G401 (cell line): ENCODE measurements around the gene RASL10A. TPM values are rescaled to one million over a fixed set of nuclear protein-coding genes. Genes with fewer than 3 reads are reported as not detected.

Experiments used
- DNase-seq: peaks from one replicate; pipeline ENCODE4 v3.0.0-alpha.2; 2015; ENCODE audit warnings: low spot score
- in situ Hi-C: cut with HindIII; loops from 2 replicates; pipeline ENCODE4 v1.10.0; 2016; ENCODE audit warnings: low sequenced_read_pairs, mixed read lengths
- total RNA-seq: library from RNA; depleted of rRNA; stranded (reverse); fragments of >200 nt; shearing (Covaris generic); gene quantifications from 2 replicates; pipeline ENCODE4 v1.2.3, GENCODE V29; 2014

The RASL10A gene
- total RNA-seq, 1 experiment from 2014 or later = 3.0 TPM

DNA sequence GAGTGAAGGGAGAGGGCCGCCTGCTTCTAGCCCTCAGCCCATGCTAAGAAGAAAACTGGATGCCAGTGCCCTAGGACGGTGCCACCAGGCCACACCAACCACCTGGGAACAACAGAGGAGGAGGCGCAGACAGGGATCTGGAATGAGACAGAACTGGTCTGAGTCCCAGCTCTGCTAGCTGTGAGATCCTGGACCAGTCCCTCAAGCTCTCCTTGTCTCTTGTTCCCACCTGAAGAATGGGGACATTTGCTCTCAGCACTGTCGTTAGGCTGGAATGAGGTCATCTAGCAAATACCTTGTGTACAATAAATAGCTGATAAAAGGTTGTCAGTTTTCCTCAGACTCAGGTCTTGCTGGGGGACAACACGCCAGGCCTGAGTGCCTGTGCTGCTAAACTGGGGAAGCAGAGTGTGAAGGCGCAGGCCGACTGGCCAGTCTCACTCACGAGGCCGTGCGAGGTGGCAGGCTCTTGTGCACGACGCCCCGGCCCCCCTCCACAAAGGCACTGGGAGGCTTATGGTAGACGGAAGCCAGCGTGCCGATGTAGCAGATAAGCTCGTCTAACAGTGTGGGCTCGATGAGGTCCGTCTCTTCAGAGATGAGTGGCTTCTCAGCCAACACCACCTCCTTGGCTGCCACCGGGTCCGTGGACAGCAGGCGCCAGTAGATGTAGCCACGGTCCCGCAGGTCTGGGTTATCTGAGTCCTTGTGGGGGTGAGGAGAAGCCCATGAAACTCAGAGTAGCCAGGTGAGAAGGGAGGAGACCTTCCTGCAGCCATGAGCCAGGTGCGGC is 25.8 kb upstream of the RASL10A start:
- DNase-seq = no peak
- in situ Hi-C loops = no loop called here

DNA sequence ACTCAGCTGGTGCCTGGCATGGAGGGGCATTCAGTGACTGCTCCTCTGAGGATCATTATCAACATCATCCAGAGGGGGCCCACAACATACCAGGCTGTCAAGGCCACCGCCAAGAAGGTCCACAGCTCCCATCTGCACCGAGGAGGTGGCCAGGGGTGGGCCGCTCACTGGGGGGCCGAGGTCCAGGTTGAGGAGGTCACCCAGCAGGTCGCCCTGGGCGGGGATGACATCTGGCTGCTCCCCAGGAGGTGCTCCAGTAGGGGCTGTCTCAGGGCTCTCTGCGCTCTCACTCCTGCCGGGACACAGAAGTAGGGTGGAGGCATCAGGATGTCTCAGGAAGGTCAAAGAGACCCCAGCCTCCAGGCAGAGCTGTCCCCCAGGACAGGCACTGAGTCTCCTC is 25.1 kb upstream of the RASL10A start:
- no peak for DNase-seq
- in situ Hi-C loops = no loop called here

DNA sequence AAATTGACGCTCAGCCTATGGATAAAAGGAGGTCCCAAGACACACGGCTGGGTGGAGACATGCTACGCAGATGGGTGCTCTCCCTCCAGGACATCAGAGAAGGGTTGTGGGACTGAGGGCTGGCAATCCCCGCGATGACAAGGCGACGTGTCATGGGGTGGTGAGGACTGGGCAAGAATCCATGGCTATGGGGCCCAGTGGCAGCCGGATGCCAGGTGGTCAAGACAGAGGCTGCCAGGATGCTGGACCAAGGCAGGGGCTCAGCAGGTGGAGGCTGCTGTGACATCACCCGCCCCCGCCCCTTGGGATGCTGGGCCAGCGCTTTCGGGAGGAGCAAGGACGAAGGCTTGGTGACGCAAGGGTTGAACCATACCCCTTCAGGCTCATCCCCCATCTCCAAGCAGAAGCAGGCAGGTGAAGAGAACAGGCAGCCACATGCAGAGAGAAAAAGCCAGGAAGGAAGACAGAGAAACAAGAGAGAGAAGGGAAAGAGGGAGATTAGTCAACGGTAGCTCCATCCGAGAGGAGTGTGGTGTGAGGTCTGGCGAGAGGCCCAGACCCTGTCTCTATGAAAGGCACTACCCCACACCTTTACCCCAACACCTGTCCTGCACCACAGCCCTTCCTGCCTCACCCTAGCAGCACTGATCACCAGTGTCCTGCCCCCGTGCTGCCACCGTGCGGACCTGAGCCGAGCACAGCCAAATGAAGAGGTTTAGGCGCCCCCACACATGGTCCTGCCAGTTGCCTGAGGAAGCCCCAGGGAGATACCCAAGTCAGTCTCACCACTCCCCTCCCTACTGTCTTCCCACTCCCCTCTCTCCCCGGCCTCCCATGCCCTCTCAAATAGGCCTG is 24.1 kb upstream of the RASL10A start:
- in situ Hi-C loops = no loop called here
- peak; percentile 58 for DNase-seq

DNA sequence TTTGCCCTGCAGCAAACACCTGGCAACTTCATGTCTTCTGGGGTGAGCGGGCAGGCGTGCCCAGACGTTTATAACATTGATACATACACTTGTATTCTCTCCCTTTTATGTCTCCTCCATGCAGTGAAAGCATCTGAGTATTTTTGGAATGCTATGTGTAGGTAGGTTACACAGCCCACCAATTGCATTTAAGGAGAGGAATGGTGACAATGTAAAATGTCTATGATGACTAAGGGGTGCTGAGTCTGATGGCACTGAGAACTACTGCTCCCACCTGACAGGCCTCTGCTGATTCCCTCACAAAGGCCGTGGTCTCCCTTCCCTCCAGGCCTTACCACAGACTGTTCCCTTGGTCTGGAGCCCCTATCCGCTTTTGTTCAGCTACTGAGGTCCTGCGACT is 22.9 kb upstream of the RASL10A start:
- in situ Hi-C loops = no loop called here
- no peak for DNase-seq

DNA sequence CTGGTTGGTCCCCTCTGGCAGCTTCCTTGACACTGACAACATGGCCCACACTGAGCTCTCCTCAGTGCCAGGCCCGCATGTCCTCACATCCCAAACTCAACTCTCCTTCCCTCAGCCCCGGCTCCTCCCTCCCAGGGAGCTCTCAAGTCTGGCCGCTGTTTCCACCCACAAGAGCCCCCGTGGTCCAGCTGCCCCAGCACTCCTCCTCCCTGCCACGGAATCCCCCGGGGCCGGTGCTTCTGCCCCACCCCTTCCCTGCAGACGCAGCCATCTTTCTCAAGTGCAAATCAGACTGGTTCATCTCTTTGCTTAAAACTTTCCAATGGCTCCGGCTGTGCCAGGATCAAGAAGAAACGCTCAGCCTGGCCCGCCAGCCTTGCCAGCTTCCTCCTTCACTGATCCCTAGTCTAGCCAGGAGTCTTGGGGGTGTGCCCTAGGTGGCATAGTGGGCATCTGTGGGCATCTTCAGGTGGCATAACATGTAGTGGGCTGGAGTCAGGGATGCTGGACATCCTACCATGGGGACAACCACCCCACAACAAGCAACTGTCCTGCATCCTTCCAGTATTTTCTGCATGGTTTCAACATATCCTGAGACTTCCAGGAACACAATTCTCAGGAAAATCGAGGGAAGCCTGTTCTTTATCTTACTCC is 22.3 kb upstream of the RASL10A start:
- in situ Hi-C loops = no loop called here
- no peak for DNase-seq

DNA sequence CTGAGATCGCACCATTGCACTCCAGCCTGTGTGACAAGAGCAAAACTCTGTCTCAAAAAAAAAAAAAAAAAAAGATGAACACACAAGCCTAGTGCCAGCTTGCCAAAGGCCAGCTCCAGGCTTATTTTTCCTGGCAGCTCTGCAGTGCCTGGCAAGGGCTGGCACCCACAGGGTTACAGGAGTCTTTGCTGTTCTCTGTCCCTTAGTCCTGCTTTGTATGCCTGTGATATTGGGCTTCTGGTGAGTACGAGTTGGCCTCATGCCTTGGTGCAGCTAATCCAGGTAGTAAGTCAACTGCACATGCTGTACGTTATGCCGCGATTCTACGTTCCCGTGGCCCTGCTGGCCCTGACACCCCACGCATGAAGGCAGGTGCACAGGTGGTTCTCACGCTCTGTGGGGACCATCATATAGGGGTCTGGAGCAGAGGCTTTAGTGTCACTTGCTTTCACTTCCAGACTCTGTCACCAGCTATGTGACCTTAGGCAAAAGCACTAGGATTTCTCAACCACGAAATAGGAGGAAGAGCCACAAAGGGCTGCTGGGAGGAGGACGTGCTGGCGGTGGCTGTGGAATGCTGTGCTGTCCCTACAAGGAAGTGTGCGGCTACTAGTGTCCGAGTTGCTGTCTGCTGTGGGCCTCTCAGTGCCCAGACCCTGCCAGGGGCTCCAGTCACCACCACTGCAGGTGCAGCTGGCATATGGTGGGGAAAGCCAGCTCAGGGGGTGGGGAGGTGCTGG is 21.4 kb upstream of the RASL10A start:
- peak; percentile 85 for DNase-seq
- in situ Hi-C loops = no loop called here

DNA sequence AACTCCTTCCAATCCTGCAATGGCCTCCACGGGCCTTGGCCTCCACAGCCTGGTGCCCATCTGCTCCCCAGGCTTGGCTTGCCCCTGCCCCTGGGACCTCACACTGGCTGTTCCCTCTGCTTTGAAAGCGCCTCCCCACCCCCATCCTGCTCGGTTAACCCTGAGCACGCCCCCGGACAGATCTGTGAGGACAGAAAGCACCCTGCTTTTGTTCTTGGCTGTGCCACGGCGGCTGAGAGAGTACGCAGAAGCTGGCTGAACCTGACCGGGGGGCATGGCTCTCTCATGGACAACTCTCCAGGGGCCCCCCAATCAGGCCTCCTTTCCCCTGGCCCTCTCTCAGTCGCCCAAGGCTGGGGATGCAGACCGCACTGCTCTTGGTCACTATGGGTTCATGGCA is 20.2 kb upstream of the RASL10A start:
- in situ Hi-C loops = no loop called here
- no peak for DNase-seq

DNA sequence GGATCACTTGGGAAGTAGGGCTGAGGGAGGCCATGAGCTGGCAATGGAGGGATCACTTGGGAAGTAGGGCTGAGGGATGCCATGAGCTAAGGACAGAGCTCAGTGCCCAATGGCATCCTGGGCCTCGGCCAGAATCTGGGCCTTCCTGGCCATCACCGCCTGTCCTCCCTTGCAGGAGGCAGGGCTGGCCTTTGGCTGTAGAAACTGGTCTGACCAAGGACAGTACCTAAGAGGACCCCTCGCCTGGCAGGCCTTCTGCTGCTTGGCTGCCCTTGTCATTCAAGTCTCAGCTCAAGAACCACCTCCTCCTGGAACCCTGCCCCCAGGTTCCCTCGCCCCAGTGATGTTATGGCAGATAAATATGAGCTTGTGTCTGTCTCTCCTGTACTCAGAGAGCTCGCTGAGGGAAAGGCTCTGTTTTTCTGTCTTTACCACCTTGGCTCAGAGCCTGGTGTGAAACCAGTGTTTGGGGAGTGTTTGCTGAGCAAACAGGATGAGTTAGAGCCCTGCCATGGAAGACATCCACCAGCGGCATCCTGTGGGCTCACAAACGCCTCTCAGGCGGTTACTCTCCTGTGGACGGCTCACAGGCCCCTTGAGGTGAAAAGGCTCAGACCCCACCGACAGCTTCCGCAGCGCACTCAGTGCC is 19.3 kb upstream of the RASL10A start:
- DNase-seq = peak; percentile 80
- in situ Hi-C loops = no loop called here

DNA sequence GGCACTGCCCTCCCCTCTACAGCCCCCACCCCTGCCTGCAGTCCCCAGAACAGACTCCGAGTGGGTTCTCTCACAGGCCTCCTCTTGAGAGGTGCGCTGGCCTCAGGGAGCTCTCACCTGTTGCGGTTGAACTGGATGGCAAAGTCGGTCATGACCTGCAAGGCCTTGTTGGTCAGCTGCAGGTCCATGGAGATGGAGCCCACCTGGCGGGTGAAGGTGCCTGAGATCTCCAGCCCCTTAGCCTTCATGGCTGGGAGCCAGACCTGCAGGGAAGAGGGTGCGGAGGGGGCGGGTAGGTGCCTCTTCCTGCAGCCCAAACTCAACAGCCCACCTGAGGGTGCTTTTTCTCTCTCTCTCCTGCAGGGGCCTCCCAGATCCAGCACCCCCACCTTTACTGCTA is 18.7 kb upstream of the RASL10A start:
- DNase-seq = no peak
- in situ Hi-C loops = no loop called here

DNA sequence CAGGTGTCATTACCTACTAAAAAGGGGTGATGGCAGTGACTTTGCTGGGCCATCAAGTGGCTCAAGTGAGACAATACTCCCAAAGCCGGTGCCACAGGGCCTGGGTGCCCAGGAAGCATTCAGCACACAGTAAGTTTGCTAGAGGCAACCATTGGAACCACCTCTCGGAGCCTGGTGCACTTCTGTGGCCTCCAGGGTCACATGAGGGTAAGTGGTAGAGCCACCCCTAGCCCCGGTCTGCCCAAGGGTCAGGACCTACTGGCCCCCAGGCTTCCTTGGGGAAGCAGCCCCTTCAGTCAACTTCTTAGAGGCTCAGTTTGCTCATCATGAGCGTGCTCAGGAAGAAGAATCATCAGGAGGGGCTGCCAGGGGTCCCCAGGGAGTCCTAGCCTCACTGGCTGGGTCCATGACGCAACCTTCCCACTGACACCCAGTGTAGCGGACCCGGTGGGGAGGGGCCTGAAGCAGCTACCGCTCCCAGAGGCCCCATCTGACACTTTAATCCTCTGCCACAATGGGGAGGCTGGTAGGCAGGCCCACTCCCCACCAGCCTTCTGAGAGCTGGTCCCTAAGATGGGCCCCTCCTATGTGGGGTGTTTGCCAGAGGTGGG is 17.5 kb upstream of the RASL10A start:
- no peak for DNase-seq
- in situ Hi-C loops = no loop called here

DNA sequence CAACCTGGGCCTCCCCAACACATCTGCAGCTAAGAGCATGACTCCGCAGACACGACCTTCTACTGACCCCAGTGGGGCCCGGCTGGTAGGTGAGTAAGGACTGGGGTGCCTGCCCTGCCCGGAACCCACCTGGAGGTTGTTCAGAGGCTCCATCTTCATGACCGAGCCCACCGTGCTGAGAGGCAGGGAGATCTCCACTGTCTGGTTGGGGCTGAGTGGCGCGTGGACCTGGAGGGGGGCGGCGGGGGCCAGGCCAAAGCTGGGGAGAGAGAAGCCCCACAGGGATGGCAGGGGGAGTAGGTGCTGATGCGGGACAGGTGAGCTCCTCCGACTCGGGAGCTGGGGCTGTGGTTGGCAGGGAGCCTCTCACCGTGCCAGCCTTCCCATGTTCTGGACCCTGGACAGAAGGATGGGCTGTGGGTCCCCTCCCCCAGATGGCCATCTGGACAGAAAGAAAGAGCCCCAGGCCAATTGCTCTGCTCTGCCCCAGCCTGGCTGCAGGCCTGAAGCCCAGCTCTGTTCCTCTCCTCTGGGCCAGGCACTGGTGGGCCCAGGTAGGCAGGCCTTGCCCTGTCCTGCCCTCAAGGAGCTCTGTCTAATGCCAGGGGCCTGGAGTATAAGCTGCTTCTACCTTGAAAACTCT is 16.3 kb upstream of the RASL10A start:
- DNase-seq = peak; percentile 66
- in situ Hi-C loops = no loop called here

DNA sequence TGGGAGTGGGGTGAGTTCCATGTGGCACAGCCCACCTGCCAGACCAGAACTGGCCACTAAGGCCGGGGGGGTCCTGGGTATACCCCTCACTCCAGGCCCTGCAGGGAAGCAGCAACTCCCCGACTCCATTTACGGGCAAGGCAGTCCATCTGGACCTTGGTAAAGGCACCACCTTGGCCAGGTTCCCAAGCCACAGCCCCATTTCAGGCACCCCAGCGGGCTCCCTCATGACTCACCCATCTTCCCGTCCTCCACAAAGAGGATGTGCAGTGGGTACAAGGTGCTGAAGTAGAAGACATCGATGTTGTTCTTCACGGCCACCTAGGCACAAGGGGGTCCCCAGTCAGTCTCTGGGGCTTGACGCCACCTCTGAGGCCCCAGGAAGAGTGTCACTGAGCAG is 15.7 kb upstream of the RASL10A start:
- in situ Hi-C loops = no loop called here
- no peak for DNase-seq

DNA sequence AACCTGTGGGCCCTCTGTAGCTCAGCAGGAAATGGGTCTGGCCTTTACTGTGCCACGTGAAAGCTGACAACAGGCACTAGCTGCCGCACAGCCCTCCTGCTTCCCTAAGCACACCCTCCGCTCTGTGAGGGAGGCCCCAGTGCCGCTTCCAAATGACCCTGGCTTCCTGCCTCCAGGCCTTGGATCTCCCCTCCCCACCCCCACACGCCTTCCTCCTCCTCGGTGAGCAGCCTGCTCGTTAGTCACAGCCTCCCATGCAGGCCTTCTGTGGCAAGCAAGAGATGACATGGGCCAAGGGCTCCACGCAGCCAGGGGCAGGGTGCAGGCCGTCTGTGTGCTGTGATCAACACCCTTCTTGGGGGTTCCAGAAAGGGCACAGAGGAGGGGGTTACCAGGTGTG is 15.3 kb upstream of the RASL10A start:
- peak; percentile 48 for DNase-seq
- in situ Hi-C loops = no loop called here

DNA sequence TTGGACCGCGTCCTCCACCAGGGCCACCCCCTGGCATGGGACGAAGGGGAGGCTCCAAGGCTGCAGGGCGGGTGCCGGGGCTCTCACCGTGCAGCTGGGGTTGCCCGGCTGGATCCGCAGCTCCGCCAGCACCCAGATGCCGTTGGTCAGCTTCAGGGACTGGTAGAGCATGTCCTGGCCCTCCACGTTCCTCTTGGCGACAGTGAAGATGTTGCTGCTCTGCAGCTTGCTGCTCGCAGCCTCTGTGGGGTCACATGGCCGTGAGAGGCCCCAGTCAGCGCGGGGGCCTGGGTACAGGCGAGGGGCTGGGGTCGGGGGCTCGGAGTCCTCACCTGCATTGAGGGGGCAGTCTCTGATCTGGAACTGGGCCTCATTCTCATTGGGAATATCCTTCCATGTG is 14.8 kb upstream of the RASL10A start:
- in situ Hi-C loops = no loop called here
- DNase-seq = no peak

DNA sequence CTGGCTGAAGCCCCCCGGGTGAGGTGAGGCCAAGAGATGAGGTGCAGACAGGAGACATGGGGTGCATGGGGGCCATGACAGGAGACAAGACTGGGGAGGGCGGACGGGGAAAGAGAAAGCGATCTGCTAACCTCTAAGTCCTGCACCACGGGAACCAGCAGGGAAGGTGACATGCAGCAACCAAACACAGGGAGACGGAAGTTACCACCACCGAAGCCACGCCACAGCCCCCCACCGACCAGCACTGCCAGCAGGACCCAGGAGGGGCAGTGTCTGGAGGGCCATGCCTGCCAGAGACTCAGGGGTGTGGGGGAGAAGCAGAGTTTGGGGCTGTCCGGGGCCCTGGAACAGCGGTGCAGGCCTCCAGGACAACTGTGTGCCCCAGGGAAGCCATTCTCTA is 14.1 kb upstream of the RASL10A start:
- no peak for DNase-seq
- in situ Hi-C loops = no loop called here

DNA sequence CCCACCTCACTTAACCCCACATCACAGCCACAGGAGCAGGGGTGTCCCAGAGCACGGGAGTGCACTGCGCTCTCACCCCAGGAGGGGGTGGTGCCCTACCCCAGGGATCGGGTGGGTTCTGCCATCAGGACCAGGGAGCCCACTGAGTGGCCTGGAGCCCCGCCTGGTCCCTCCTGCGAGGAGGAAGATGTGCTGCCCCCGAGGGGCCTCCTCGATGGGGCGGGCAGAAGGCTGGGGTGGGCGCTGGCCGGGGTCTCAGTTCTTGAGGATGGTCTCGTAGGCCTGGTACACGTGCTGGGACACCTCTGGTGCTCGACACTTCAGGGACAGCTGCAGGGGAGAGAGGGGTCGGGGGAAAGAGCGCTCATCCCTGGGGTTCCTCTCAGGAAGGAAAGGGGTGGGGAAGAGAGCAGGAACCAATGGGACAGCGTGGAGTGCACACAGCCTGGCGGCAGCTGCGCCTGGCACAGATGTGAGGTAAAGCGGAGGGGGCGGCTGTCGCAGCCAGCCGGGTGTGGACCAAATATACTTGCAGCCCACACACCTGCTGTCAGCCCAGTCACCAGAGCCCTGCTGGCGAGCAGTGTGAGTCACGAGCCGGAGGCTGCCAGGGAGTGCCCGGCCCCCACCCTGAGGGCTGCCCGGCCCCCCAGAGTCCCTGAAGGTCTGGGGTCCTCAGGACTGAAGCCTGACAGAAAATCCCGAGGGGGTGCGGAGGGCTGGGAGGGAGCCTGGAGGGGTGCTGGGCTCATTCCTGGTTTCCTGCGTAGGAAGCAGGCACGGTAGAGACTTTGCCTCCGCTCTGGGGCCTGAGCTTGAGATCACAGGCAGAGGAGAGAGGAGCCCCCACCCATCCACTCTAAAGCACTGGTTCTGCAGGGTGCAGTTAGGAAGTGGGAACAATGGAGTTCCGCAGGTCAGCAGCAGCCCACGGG is 13.3 kb upstream of the RASL10A start:
- DNase-seq = no peak
- in situ Hi-C loops = no loop called here

DNA sequence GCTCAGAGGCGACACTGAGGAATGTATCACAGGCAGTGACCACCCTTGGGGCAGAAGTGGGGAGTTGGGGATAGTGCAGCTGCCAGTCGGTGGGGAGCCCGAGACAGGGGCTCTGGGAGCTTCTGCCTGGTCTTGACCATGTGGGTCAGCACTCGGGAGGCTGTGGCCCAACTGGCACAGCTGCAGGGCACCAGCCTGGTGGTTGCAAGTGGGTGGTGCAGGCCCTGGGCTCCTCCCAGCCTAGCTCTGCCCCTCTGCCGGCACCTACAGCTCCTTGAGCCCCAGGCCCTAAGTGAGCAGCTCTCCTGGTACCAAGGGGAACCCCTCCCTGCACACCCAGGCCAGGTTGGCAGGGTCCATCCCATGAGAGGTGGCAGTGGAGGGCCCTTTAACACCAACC is 12.6 kb upstream of the RASL10A start:
- in situ Hi-C loops = no loop called here
- DNase-seq = no peak
